Sigmoid colon (tissue), 7 donors: Measurements from ENCODE around the gene DNMT3B. TPM values are rescaled to one million over a fixed set of nuclear protein-coding genes. Genes with fewer than 3 reads are reported as not detected.

ENCODE experiments used
- DNase-seq: peaks from one replicate; pipeline ENCODE4 v3.0.0-alpha.2; 2019
- H3K27ac ChIP-seq, 4 donors: fragments of 200-600 bp; sonication (generic); one replicate each; pipeline ENCODE4 v1.5.1; 2016 to 2019; ENCODE audit warnings: mild to moderate bottlenecking in 1 of 4
- H3K27me3 ChIP-seq, 3 donors: fragments of 200-600 bp; sonication (generic); one replicate each; pipeline ENCODE4 v1.5.1; 2019; ENCODE audit warnings: mild to moderate bottlenecking in 1 of 3
- H3K36me3 ChIP-seq, 4 donors: fragments of 200-600 bp; sonication (generic); one replicate each; pipeline ENCODE4 v1.5.1; 2016 to 2019
- H3K4me1 ChIP-seq, 4 donors: fragments of 200-600 bp; sonication (generic); one replicate each; pipeline ENCODE4 v1.5.1; 2017 to 2019
- H3K4me3 ChIP-seq, 4 donors: fragments of 200-600 bp; sonication (generic); one replicate each; pipeline ENCODE4 v1.5.1; 2017 to 2019; ENCODE audit warnings: mild to moderate bottlenecking in 2 of 4, moderate library complexity in 1 of 4
- H3K9me3 ChIP-seq, 4 donors: fragments of 200-600 bp in 3 of 4; sonication (generic) in 3 of 4; one replicate each; pipeline versions ENCODE4 v1.5.1 to v1.6.1; 2013 to 2019
- EP300 ChIP-seq, 4 donors: sonication (generic); formaldehyde crosslinking; IDR thresholded peaks; one replicate each; pipeline ENCODE4 v1.6.1; 2017; ENCODE audit warnings: antibody characterized with exemption in 4 of 4
- POLR2A ChIP-seq, 2 donors: fragments of 450-650 bp; IDR thresholded peaks; one replicate each; pipeline ENCODE4 v1.6.1; 2016; ENCODE audit warnings: antibody characterized with exemption in 2 of 2, mild to moderate bottlenecking in 2 of 2, moderate library complexity in 2 of 2
- POLR2AphosphoS5 ChIP-seq, 4 donors: sonication (generic); formaldehyde crosslinking; IDR thresholded peaks; one replicate each; pipeline ENCODE4 v1.6.1; 2017; ENCODE audit warnings: antibody characterized with exemption in 4 of 4
- WGBS, 2 donors: extraction: QIAGEN DNeasy Blood & Tissue Kit; methylation state at CpG; one replicate each; pipeline ENCODE4 v1.1.7; 2013; 5-methylcytosine and 5-hydroxymethylcytosine counted together
- intact Hi-C: fragments of 100-400 bp; cut with DNase I; formaldehyde crosslinking; loops from one replicate; pipeline ENCODE4 v1.15.1; 2023
- polyA plus RNA-seq, 3 donors: library from polyadenylated mRNA; stranded (reverse); fragments of 200-250 nt; gene quantifications; one replicate each; pipeline ENCODE4 v1.2.3, GENCODE V29; 2013
- total RNA-seq, 4 donors: library from RNA; depleted of rRNA; stranded (reverse); fragments of >200 nt; gene quantifications; one replicate each; pipeline ENCODE4 v1.1.0, GENCODE V29; 2016
- TF ChIP-seq, protein P1 (sequence below), 4 experiments: fragments of 450-650 bp in 3 of 4; fragments of 200-600 bp in 1 of 4; IDR thresholded peaks; one replicate each; pipeline ENCODE4 v1.5.1; 2016 to 2019; ENCODE audit warnings: antibody characterized with exemption in 4 of 4, mild to moderate bottlenecking in 3 of 4, moderate library complexity in 2 of 4
- donor health status: healthy with polysubstance abuse.
- donor health status: Bipolar disorder and iron deficiency.
- donor health status: healthy.

Gene DNMT3B
- total and polyA plus RNA-seq, 7 donors = 0.36 to 1.7 (median 0.60) TPM; not detected in 1

GRCh38 chr20:32804022-32804715 lies 42.0 kb downstream of the DNMT3B start:
- no peak overlapping the region for H3K27ac ChIP-seq
- no peaks in the 10 kb centered on the region for H3K9me3 ChIP-seq
- H3K27me3 ChIP-seq = no peaks in the 10 kb centered on the region
- peaks cover 0 to 5% (median 0%) of the 10 kb centered on the region in 4 donors for H3K36me3 ChIP-seq
- WGBS, 2 donors = 95 to 96% methylated on average over 8 of the region's 8 CpGs
- H3K4me3 ChIP-seq = no peak overlapping the region
- TF ChIP-seq POLR2AphosphoS5 (IDR thresholded peaks at IDR 0.05) (no peak), EP300 (IDR thresholded peaks at IDR 0.05) (no peak), POLR2A (IDR thresholded peaks at IDR 0.05) (no peak)
- TF ChIP-seq, protein P1, sequence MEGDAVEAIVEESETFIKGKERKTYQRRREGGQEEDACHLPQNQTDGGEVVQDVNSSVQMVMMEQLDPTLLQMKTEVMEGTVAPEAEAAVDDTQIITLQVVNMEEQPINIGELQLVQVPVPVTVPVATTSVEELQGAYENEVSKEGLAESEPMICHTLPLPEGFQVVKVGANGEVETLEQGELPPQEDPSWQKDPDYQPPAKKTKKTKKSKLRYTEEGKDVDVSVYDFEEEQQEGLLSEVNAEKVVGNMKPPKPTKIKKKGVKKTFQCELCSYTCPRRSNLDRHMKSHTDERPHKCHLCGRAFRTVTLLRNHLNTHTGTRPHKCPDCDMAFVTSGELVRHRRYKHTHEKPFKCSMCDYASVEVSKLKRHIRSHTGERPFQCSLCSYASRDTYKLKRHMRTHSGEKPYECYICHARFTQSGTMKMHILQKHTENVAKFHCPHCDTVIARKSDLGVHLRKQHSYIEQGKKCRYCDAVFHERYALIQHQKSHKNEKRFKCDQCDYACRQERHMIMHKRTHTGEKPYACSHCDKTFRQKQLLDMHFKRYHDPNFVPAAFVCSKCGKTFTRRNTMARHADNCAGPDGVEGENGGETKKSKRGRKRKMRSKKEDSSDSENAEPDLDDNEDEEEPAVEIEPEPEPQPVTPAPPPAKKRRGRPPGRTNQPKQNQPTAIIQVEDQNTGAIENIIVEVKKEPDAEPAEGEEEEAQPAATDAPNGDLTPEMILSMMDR (IDR thresholded peaks at IDR 0.05) = no peak
- DNase-seq = no peak
- intact Hi-C loops = no loop called here
- no peaks in the 10 kb centered on the region for H3K4me1 ChIP-seq

GRCh38 chr20:32804817-32805216 lies 42.6 kb downstream of the DNMT3B start:
- 90% methylated on average over 3 of the region's 3 CpGs for WGBS, 2 donors
- H3K27ac ChIP-seq = no peak overlapping the region
- intact Hi-C loops = no loop called here
- no peak for DNase-seq
- H3K4me1 ChIP-seq = no peaks in the 10 kb centered on the region
- H3K4me3 ChIP-seq = no peak overlapping the region
- peaks cover 0 to 5% (median 0%) of the 10 kb centered on the region in 4 donors for H3K36me3 ChIP-seq
- H3K27me3 ChIP-seq = no peaks in the 10 kb centered on the region
- H3K9me3 ChIP-seq = no peaks in the 10 kb centered on the region
- TF ChIP-seq POLR2AphosphoS5 (IDR thresholded peaks at IDR 0.05) (no peak), POLR2A (IDR thresholded peaks at IDR 0.05) (no peak), EP300 (IDR thresholded peaks at IDR 0.05) (no peak)
- TF ChIP-seq, protein P1 (IDR thresholded peaks at IDR 0.05) = no peak

DNA sequence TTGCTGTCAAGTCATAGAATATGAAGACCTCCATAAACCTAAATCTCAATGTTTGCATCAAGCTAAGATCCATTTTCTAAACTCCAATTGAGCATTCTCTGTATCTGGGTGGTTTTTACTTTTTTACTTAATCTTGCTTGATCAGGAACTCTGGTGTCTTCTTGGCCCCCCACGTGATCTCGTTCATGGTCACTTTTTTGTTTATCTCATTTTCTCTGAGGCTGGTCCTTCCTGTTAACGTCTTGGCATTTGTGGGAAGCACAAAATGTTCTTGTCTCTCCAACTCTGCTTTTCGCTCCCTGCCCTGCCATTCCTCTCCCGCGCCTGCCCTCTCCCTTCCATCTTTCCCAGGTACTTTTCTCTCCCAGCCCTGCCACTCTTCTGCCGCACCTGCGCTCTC lies 43.5 kb downstream of the DNMT3B start:
- 90 to 92% methylated on average over 8 of the region's 8 CpGs for WGBS, 2 donors
- Histone ChIP-seq H3K4me3 (no peak overlapping the region), H3K4me1 (no peaks in the 10 kb centered on the region), H3K27me3 (no peaks in the 10 kb centered on the region), H3K27ac (no peak overlapping the region), H3K36me3 (peaks cover 0 to 4% (median 0%) of the 10 kb centered on the region in 4 donors), H3K9me3 (no peaks in the 10 kb centered on the region)
- DNase-seq = no peak
- intact Hi-C loops = no loop called here
- no peak for TF ChIP-seq EP300 (IDR thresholded peaks at IDR 0.05)
- no peak for TF ChIP-seq POLR2A (IDR thresholded peaks at IDR 0.05)
- TF ChIP-seq, protein P1 (IDR thresholded peaks at IDR 0.05) = no peak
- TF ChIP-seq POLR2AphosphoS5 (IDR thresholded peaks at IDR 0.05) = no peak

DNA sequence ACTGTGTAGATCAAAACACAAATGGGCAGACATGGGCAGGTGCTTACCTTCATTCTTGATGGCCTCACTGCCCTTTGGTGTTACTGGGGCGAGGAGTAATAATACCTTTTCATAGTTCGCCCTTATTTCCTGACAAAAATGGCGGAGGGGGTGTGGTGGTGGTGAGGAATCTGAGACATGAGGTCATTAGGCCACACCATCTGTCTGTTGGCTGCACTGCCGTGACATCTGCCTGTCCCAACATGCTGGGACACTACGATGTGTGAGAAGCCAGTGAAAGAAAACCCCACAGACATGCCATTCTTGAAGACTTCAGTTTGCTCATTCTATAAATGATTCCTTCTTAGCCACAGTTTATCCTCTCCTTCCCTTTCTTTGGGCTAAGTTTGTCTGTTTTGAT lies 44.2 kb downstream of the DNMT3B start:
- 93 to 98% methylated on average over 5 of the region's 5 CpGs for WGBS, 2 donors
- intact Hi-C loops = no loop called here
- DNase-seq = no peak

More for the DNA sequence above, 44.2 kb downstream of the DNMT3B start:
- H3K27ac ChIP-seq = no peak overlapping the region
- H3K4me3 ChIP-seq = no peak overlapping the region
- no peaks in the 10 kb centered on the region for H3K4me1 ChIP-seq
- H3K27me3 ChIP-seq = no peaks in the 10 kb centered on the region
- no peaks in the 10 kb centered on the region for H3K9me3 ChIP-seq
- no peaks in the 10 kb centered on the region for H3K36me3 ChIP-seq
- TF ChIP-seq EP300 (IDR thresholded peaks at IDR 0.05) = no peak
- TF ChIP-seq POLR2A (IDR thresholded peaks at IDR 0.05) = no peak
- TF ChIP-seq, protein P1 (IDR thresholded peaks at IDR 0.05) = no peak
- TF ChIP-seq POLR2AphosphoS5 (IDR thresholded peaks at IDR 0.05) = no peak
